GM12878 (cell line): ENCODE measurements around the gene SERPINF2. TPM values are rescaled to one million over a fixed set of nuclear protein-coding genes. Genes with fewer than 3 reads are reported as not detected.

Source experiments
- ATAC-seq: fragments of 200-7000 bp; cut with Tn5 transposase; 3 replicates; pipeline ENCODE4 v1.9.1; 2020; ENCODE audit warnings: mild to moderate bottlenecking, moderate library complexity
- BruUV-seq: library from RNA; stranded (reverse); fragments of 400-500 nt; replicated peaks from 2 replicates; lab custom pipeline; 2021; lab: Mats Ljungman, UMichigan
- CTCF ChIA-PET: fragments of 300-600 bp; sonication (Branson Sonifier 250); formaldehyde crosslinking; extraction: SDS; loops from one replicate; lab custom pipeline; 2021; ENCODE audit warnings: inconsistent platforms; lab: Yijun Ruan, JAX
- POLR2A ChIA-PET: fragments of 350-600 bp; formaldehyde crosslinking; extraction: SDS; loops from one replicate; lab custom pipeline; 2021; ENCODE audit warnings: inconsistent platforms; lab: Charles Lee
- RAD21 ChIA-PET: fragments of 300-600 bp; sonication (Branson Sonifier 250); formaldehyde crosslinking; loops from one replicate; lab custom pipeline; 2023; ENCODE audit warnings: antibody characterized with exemption; ENCODE audit not compliant: unreplicated experiment; lab: Charles Lee
- SMC1A ChIA-PET: fragments of 300-600 bp; sonication (Branson Sonifier 250); formaldehyde crosslinking; loops from one replicate; lab custom pipeline; 2023; ENCODE audit not compliant: unreplicated experiment, uncharacterized antibody; lab: Charles Lee
- DNase-seq: peaks from one replicate; pipeline ENCODE4 v3.0.0-alpha.2; 2011; ENCODE audit warnings: low read depth, low spot score
- FAIRE-seq: peaks from 3 replicates; lab custom pipeline; 2011; peaks lifted over from hg19 to GRCh38; lab: Jason Lieb, UNC
- H2AFZ ChIP-seq: 2 replicates; pipeline ENCODE4 v1.6.0; 2011; ENCODE audit warnings: low read depth, low read length, control low read depth; ENCODE audit not compliant: control insufficient read depth
- H3K27ac ChIP-seq: 2 replicates; pipeline ENCODE4 v1.5.1; 2011; ENCODE audit warnings: control low read depth; ENCODE audit not compliant: control insufficient read depth, insufficient read depth
- H3K27me3 ChIP-seq, 2 experiments: replicated peaks in 1 of 2; 2 replicates each; pipeline versions ENCODE4 v1.6.0 to v1.6.1; 2011; ENCODE audit warnings: low read length in 1 of 2; ENCODE audit not compliant: control insufficient read depth in 2 of 2, insufficient read depth in 2 of 2
- H3K36me3 ChIP-seq, 2 experiments: 2 replicates each; pipeline ENCODE4 v1.5.1; 2011; ENCODE audit warnings: low read length in 1 of 2; ENCODE audit not compliant: control insufficient read depth in 2 of 2, insufficient read depth in 2 of 2
- H3K4me1 ChIP-seq: 2 replicates; pipeline ENCODE4 v1.6.1; 2011; ENCODE audit warnings: mild to moderate bottlenecking, low read length, moderate library complexity, mixed read lengths; ENCODE audit not compliant: control insufficient read depth, insufficient read depth
- H3K4me2 ChIP-seq: 2 replicates; pipeline ENCODE4 v1.6.0; 2011; ENCODE audit warnings: control low read depth; ENCODE audit not compliant: control insufficient read depth, insufficient read depth
- H3K4me3 ChIP-seq: fragments of 200-600 bp; sonication (generic); 2 replicates; pipeline ENCODE4 v1.5.1; 2016
- H3K79me2 ChIP-seq: 2 replicates; pipeline ENCODE4 v1.6.0; 2011; ENCODE audit warnings: low read length; ENCODE audit not compliant: control insufficient read depth, insufficient read depth
- H3K9ac ChIP-seq: 2 replicates; pipeline ENCODE4 v1.8.0; 2011; ENCODE audit warnings: low read length, control low read depth, mixed read lengths; ENCODE audit not compliant: control insufficient read depth, insufficient read depth
- H3K9me3 ChIP-seq: replicated peaks from 3 replicates; pipeline ENCODE4 v1.5.1; 2011; ENCODE audit warnings: mild to moderate bottlenecking, low read length; ENCODE audit not compliant: control insufficient read depth, insufficient read depth
- H4K20me1 ChIP-seq: 2 replicates; pipeline ENCODE4 v1.6.0; 2011; ENCODE audit not compliant: control insufficient read depth, insufficient read depth
- BCL11A ChIP-seq: IDR thresholded peaks from 2 replicates; pipeline ENCODE4 v1.6.1; 2011; ENCODE audit warnings: low read depth, low read length
- HSF1 ChIP-seq: fragments of 150-350 bp; IDR thresholded peaks from 2 replicates; pipeline ENCODE4 v1.6.1; 2014; ENCODE audit warnings: mild to moderate bottlenecking, low read depth, low read length
- RAD51 ChIP-seq: fragments of 450-650 bp; IDR thresholded peaks from 2 replicates; pipeline ENCODE4 v1.6.1; 2016; ENCODE audit warnings: moderate library complexity, mild to moderate bottlenecking, inconsistent platforms
- REST ChIP-seq: IDR thresholded peaks from 2 replicates; pipeline ENCODE4 v1.6.1; 2012; ENCODE audit warnings: mild to moderate bottlenecking, low read depth, low read length
- SKIL ChIP-seq: fragments of 450-650 bp; IDR thresholded peaks from 2 replicates; pipeline ENCODE4 v1.6.1; 2017; ENCODE audit warnings: mild to moderate bottlenecking, low read depth, inconsistent platforms; ENCODE audit not compliant: poor library complexity, severe bottlenecking
- TCF7 ChIP-seq: IDR thresholded peaks from 2 replicates; pipeline ENCODE4 v1.6.1; 2014; ENCODE audit warnings: antibody characterized with exemption, borderline replicate concordance
- ZZZ3 ChIP-seq: IDR thresholded peaks from 2 replicates; pipeline ENCODE4 v1.6.1; 2011; ENCODE audit warnings: low read depth; ENCODE audit not compliant: control insufficient read depth, insufficient read length
- WGBS: methylation state at CpG from one replicate; pipeline ENCODE4 v1.1.6; 2016; ENCODE audit warnings: low lambda C conversion rate; ENCODE audit not compliant: insufficient replicate concordance, insufficient coverage; ENCODE audit errors: missing lambda C conversion rate; 5-methylcytosine and 5-hydroxymethylcytosine counted together
- in situ Hi-C: fragments of 300-500 bp; cut with MboI; formaldehyde crosslinking; loops from 9 replicates; pipeline ENCODE4 v1.14.3; 2018; ENCODE audit warnings: mixed read lengths
- intact Hi-C: fragments of 100-400 bp; cut with micrococcal nuclease; formaldehyde crosslinking; loops from one replicate; pipeline ENCODE4 v1.14.2; 2022; ENCODE audit not compliant: unreplicated experiment
- polyA plus RNA-seq, 11 experiments: library from polyadenylated mRNA; depleted of rRNA in 4 of 11; unstranded in 6 of 11; stranded (reverse) in 5 of 11; fragments of >200 nt; fragmentation: Nextera tagmentation in 4 of 11; fragmentation: Illumina TruSeq in 1 of 11; extraction: Ambion mirVana in 4 of 11; extraction: Trizol in 1 of 11; gene quantifications; 1 replicate in 1 of 11; 2 replicates in 10 of 11; pipeline versions ENCODE4 v1.2.1 to v1.2.3, GENCODE V29; 2011 to 2016; ENCODE audit warnings: inconsistent platforms in 2 of 11, missing spikeins in 2 of 11, low read depth in 1 of 11
- total RNA-seq, 4 experiments: library from RNA; depleted of rRNA in 3 of 4; stranded (reverse); fragments of >200 nt in 3 of 4; fragmentation: Illumina TruSeq in 1 of 4; extraction: Trizol in 1 of 4; gene quantifications; 2 replicates each; pipeline versions ENCODE4 v1.2.1 to v1.2.3, GENCODE V29; 2013 to 2021
- TF ChIP-seq, protein P1 (sequence below): fragments of 450-650 bp; IDR thresholded peaks from 2 replicates; pipeline ENCODE4 v1.6.1; 2017; ENCODE audit warnings: mild to moderate bottlenecking, moderate library complexity

Gene SERPINF2
- total and polyA plus RNA-seq, 10 of the 15 experiments (the other 5 are each of a cell fraction or from before 2014, with no cell fraction given), result 0.04 to 0.21 (median 0.12) TPM; not detected in 6

DNA sequence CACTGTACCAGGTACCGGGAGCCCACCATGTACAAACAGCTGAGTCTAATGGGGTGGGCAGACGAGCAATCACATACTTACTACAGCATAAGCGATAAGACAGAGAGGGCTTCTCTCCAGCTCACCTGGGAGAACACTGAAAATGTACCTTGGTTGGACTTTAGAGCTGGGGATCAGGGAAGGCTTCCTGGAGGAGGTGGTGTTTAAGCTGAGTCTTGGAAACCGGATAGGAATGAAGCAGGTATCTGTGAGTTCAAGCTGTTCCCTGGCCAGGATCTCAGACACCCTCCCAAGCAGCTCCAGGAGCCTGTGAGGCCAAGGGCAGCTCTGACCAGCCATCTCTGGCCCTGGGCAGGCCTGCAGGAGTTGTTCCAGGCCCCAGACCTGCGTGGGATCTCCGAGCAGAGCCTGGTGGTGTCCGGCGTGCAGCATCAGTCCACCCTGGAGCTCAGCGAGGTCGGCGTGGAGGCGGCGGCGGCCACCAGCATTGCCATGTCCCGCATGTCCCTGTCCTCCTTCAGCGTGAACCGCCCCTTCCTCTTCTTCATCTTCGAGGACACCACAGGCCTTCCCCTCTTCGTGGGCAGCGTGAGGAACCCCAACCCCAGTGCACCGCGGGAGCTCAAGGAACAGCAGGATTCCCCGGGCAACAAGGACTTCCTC, 11.2 kb downstream of the SERPINF2 start (continued):
- TF ChIP-seq, protein P1, sequence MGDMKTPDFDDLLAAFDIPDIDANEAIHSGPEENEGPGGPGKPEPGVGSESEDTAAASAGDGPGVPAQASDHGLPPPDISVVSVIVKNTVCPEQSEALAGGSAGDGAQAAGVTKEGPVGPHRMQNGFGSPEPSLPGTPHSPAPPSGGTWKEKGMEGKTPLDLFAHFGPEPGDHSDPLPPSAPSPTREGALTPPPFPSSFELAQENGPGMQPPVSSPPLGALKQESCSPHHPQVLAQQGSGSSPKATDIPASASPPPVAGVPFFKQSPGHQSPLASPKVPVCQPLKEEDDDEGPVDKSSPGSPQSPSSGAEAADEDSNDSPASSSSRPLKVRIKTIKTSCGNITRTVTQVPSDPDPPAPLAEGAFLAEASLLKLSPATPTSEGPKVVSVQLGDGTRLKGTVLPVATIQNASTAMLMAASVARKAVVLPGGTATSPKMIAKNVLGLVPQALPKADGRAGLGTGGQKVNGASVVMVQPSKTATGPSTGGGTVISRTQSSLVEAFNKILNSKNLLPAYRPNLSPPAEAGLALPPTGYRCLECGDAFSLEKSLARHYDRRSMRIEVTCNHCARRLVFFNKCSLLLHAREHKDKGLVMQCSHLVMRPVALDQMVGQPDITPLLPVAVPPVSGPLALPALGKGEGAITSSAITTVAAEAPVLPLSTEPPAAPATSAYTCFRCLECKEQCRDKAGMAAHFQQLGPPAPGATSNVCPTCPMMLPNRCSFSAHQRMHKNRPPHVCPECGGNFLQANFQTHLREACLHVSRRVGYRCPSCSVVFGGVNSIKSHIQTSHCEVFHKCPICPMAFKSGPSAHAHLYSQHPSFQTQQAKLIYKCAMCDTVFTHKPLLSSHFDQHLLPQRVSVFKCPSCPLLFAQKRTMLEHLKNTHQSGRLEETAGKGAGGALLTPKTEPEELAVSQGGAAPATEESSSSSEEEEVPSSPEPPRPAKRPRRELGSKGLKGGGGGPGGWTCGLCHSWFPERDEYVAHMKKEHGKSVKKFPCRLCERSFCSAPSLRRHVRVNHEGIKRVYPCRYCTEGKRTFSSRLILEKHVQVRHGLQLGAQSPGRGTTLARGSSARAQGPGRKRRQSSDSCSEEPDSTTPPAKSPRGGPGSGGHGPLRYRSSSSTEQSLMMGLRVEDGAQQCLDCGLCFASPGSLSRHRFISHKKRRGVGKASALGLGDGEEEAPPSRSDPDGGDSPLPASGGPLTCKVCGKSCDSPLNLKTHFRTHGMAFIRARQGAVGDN, result no peak
- TF ChIP-seq, all 136 proteins: peak for 0

GRCh38 chr17:1754430-1755112, 11.9 kb downstream of the SERPINF2 start:
- 43% methylated on average over 23 of the region's 25 CpGs for WGBS
- RAD21 ChIA-PET, result interaction anchor here (1.6 kb wide), 1 partner anchor 31 kb away, joined by 3 read pairs; no protein-coding TSS in a partner anchor
- H3K9ac ChIP-seq, result no peak overlapping the region
- ATAC-seq (no peak), FAIRE-seq (no peak), DNase-seq (no peak)
- no peaks in the 10 kb centered on the region for H3K9me3 ChIP-seq
- POLR2A ChIA-PET, result no interaction called here
- intact Hi-C loops, result no loop called here
- BruUV-seq, result no TSS peak
- in situ Hi-C loops, result no loop called here
- SMC1A ChIA-PET, result interaction anchor here (0.7 to 1.9 kb wide), 2 partner anchors 18 to 29 kb away, joined by 3 to 5 read pairs; no protein-coding TSS in a partner anchor
- CTCF ChIA-PET, result interaction anchor here (0.7 to 1.6 kb wide), 3 partner anchors 26 to 111 kb away, joined by 3 read pairs; no protein-coding TSS in a partner anchor
- H3K36me3 ChIP-seq, result no peaks in the 10 kb centered on the region
- no peaks in the 10 kb centered on the region for H3K79me2 ChIP-seq
- H4K20me1 ChIP-seq, result no peaks in the 10 kb centered on the region
- no peak overlapping the region for H3K4me3 ChIP-seq
- no peaks in the 10 kb centered on the region for H3K4me1 ChIP-seq
- H3K27me3 ChIP-seq, result no peaks in the 10 kb centered on the region
- H2AFZ ChIP-seq, result no peak overlapping the region
- no peak overlapping the region for H3K27ac ChIP-seq
- no peak overlapping the region for H3K4me2 ChIP-seq
- no peak for TF ChIP-seq HSF1
- no peak for TF ChIP-seq RAD51
- TF ChIP-seq SKIL, result no peak
- no peak for TF ChIP-seq BCL11A
- TF ChIP-seq REST, result no peak
- no peak for TF ChIP-seq TCF7
- no peak for TF ChIP-seq ZZZ3
